ENCODE data around the gene SNRNP25.

Gene SNRNP25

GRCh38 chr16:77807-78443 is 24.3 kb downstream of the SNRNP25 start, which contains the start of gene MPG (continued):
- TF ChIP-seq ZNF510 (tag by site-specific recombination; IDR thresholded peaks at IDR 0.05; ENCODE audit: insufficient replicate concordance) (no peak), ZNF114 (tag by site-specific recombination; IDR thresholded peaks at IDR 0.05) (no peak), ZSCAN5A (tag by site-specific recombination; IDR thresholded peaks at IDR 0.05) (0 out of 2 replicates have a peak, but pooled peaks have one; percentile 36), ZNF155 (tag by site-specific recombination; IDR thresholded peaks at IDR 0.05) (no peak), ZNF398 (tag by site-specific recombination; IDR thresholded peaks at IDR 0.05) (peak; percentile 30; the same call in 1 of the 2 replicates), ZNF211 (tag by site-specific recombination; IDR thresholded peaks at IDR 0.05; ENCODE audit: low read depth) (no peak), ZNF521 (tag by site-specific recombination; IDR thresholded peaks at IDR 0.05) (no peak), ZFP37 (tag by site-specific recombination; IDR thresholded peaks at IDR 0.05) (no peak), ZNF214 (tag by site-specific recombination; IDR thresholded peaks at IDR 0.05; ENCODE audit: borderline replicate concordance) (no peak)

- CTCF ChIA-PET = interaction anchor here (0.7 to 2.1 kb wide), 4 partner anchors 13 to 710 kb away, joined by 3 to 11 read pairs (median 5); partner anchors contain the start of genes CHTF18 and RPUSD1
- peak; percentile 63 for TF ChIP-seq ZBTB26 (tag by site-specific recombination; optimal IDR thresholded peaks at IDR 0.05)
- no peak for TF ChIP-seq ZNF302 (tag by site-specific recombination; IDR thresholded peaks at IDR 0.05; ENCODE audit: low read depth)
- TF ChIP-seq HIC1 (tag by site-specific recombination; IDR thresholded peaks at IDR 0.05) = 0 out of 2 replicates have a peak, but pooled peaks have one; percentile 17
- no peak for TF ChIP-seq ZNF624 (tag by site-specific recombination; IDR thresholded peaks at IDR 0.05)
- TF ChIP-seq ZNF335 (tag by site-specific recombination; conservative IDR thresholded peaks at IDR 0.05) = peak; percentile 10; the same call in 1 of the 2 replicates
- POLR2A ChIA-PET = interaction anchor here (0.7 to 1.4 kb wide), 3 partner anchors 12 to 25 kb away, joined by 3 to 4 read pairs (median 3); partner anchors contain the start of genes POLR3K and SNRNP25
- no peaks in the 10 kb centered on the region for H3K9me3 ChIP-seq (ENCODE audit: control insufficient read depth, insufficient read depth, low read depth, low read length)
- peaks cover 0 to 24% of the 10 kb centered on the region in 2 experiments; a peak in 2 of 3 replicates for H3K36me3 ChIP-seq (ENCODE audit: control insufficient read depth in 2 of 2, insufficient read depth in 1 of 2, low read length in 2 of 2)
- peak overlapping the region; percentile 53 for H3K4me3 ChIP-seq (ENCODE audit: low read depth, low read length)
- H3K27ac ChIP-seq (ENCODE audit: extremely low read depth, low read depth, low read length) = peak overlapping the region; percentile 73; the same call in 1 of the 2 replicates
- H3K4me1 ChIP-seq (ENCODE audit: control insufficient read depth, insufficient read depth, low read length) = peaks cover 15% of the 10 kb centered on the region
Measured at GRCh38 chr16:78444-79150, 25.0 kb downstream of the SNRNP25 start.
